MM.1S (cell line): ENCODE measurements around the gene HMOX2.
A peak's percentile ranks its signal among the peaks of the same experiment; 100 is the strongest.

Experiments
- DNase-seq: peaks from one replicate; pipeline ENCODE4 v3.0.0-alpha.2; 2015
- H2AFZ ChIP-seq: fragments of 300-600 bp; sonication (generic); 2 replicates; pipeline ENCODE4 v1.6.0; 2016; ENCODE audit warnings: antibody characterized with exemption, low read length
- H3F3A ChIP-seq: fragments of 300-600 bp; sonication (generic); 2 replicates; pipeline ENCODE4 v1.6.1; 2016; ENCODE audit warnings: mild to moderate bottlenecking, antibody characterized with exemption, low read length, moderate library complexity, mixed read lengths; ENCODE audit not compliant: insufficient read depth
- H3K27ac ChIP-seq: fragments of 300-600 bp; sonication (generic); 2 replicates; pipeline ENCODE4 v1.5.1; 2016; ENCODE audit warnings: mild to moderate bottlenecking, low read length
- H3K27me3 ChIP-seq: fragments of 300-600 bp; sonication (generic); replicated peaks from 2 replicates; pipeline ENCODE4 v1.6.0; 2016; ENCODE audit warnings: low read length; ENCODE audit not compliant: insufficient read depth
- H3K36me3 ChIP-seq: fragments of 300-600 bp; sonication (generic); replicated peaks from 2 replicates; pipeline ENCODE4 v1.6.1; 2016; ENCODE audit warnings: mild to moderate bottlenecking, low read length, mixed read lengths; ENCODE audit not compliant: insufficient read depth
- H3K4me1 ChIP-seq: fragments of 300-600 bp; sonication (generic); 2 replicates; pipeline ENCODE4 v1.6.1; 2016; ENCODE audit warnings: low read length, mixed read lengths
- H3K4me2 ChIP-seq: fragments of 300-600 bp; sonication (generic); 2 replicates; pipeline ENCODE4 v1.6.0; 2016; ENCODE audit warnings: low read depth, low read length
- H3K4me3 ChIP-seq: fragments of 300-600 bp; sonication (generic); 2 replicates; pipeline ENCODE4 v1.5.1; 2016; ENCODE audit warnings: low read length, mixed read lengths
- H3K79me2 ChIP-seq: fragments of 300-600 bp; sonication (generic); 2 replicates; pipeline ENCODE4 v1.6.1; 2016; ENCODE audit warnings: mixed run types, low read length, mixed read lengths
- H3K9ac ChIP-seq: fragments of 300-600 bp; sonication (generic); 2 replicates; pipeline ENCODE4 v1.6.1; 2016; ENCODE audit warnings: low read length, mixed read lengths
- H3K9me2 ChIP-seq: fragments of 300-600 bp; sonication (generic); replicated peaks from 2 replicates; pipeline ENCODE4 v1.6.1; 2016; ENCODE audit warnings: mild to moderate bottlenecking, low read length, mixed read lengths; ENCODE audit not compliant: insufficient read depth
- H3K9me3 ChIP-seq: fragments of 300-600 bp; sonication (generic); replicated peaks from 2 replicates; pipeline ENCODE4 v1.6.1; 2016; ENCODE audit warnings: mild to moderate bottlenecking, low read length, mixed read lengths; ENCODE audit not compliant: insufficient read depth
- H4K20me1 ChIP-seq: fragments of 300-600 bp; sonication (generic); 2 replicates; pipeline ENCODE4 v1.6.1; 2016; ENCODE audit warnings: mild to moderate bottlenecking, low read length, moderate library complexity, mixed read lengths; ENCODE audit not compliant: insufficient read depth
- CTCF ChIP-seq: fragments of 300-600 bp; sonication (generic); IDR thresholded peaks from 2 replicates; pipeline ENCODE4 v1.5.1; 2016; ENCODE audit warnings: antibody characterized with exemption, low read length, mixed read lengths
- EZH2 ChIP-seq: fragments of 300-600 bp; sonication (generic); optimal IDR thresholded peaks from 2 replicates; pipeline ENCODE3; 2017; ENCODE audit warnings: low read depth, mild to moderate bottlenecking, antibody characterized with exemption, low read length, mixed read lengths
- EZH2phosphoT487 ChIP-seq: fragments of 300-600 bp; sonication (generic); IDR thresholded peaks from 2 replicates; pipeline ENCODE4 v1.6.1; 2018; ENCODE audit warnings: antibody characterized with exemption, low read length

HMOX2 gene

DNA sequence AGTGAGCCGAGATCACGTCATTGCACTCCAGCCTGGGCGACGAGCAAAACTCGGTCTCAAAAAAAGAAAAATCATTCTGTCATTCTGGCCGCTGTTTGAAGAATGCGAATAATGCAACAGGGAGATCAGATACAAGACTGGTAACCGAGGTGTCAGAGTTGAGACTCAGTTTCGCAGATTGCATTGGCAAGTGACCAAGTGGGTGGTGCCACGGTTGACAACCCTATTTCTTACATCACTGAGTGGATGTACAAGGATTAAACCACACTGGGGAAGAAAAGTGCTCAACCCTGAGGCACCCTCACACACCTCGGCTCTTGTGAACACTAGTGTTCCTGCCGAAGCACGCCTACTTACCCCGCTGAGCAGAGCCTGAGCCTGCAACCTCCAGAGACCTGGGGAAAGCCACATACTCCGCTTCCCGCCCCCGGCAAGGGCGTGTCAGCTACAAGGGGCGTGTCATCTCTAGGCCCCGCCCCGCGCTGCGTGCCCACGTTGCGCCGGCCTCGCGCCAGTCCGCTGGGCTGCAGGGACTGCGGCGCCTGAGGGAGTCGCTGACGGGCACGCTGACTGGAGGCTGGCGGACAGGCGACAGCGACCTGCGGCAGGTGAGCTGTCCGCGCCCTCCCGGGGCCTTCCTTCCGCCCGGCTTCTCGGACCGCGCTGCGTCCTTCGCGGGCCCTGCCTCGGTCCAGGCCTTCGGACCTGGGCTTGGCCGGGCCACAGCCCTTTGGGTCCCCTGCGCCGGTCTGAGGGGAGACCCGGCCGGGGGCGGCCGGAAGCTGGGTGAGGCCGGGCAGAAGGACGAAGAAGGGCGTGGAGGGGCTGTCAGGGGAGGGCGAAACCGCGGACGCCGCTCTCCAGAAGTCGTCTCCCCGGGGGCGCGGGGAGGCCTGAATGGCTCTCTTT, at the start of gene HMOX2:
TSS of gene HMOX2 (plus strand) at position 519 of the 909 bp plus-strand sequence. CDS start 29,127 bp downstream, outside the sequence.
- DNase-seq: peak; percentile 95

GRCh38 chr16:4426722-4427372, 49.4 kb upstream of the HMOX2 start:
- H3K79me2 ChIP-seq: peaks cover 56% of the 10 kb centered on the region
- no peak for DNase-seq
- H3K4me3 ChIP-seq: peak overlapping the region; percentile 100
- H3K9me2 ChIP-seq: no peaks in the 10 kb centered on the region
- H2AFZ ChIP-seq: no peak overlapping the region
- peaks cover 3% of the 10 kb centered on the region; the same call in 1 of the 2 replicates for H3K36me3 ChIP-seq
- H3K9ac ChIP-seq: peak overlapping the region; percentile 98
- H4K20me1 ChIP-seq: no peaks in the 10 kb centered on the region
- no peaks in the 10 kb centered on the region for H3K27me3 ChIP-seq
- peak overlapping the region; percentile 90 for H3K4me2 ChIP-seq
- no peaks in the 10 kb centered on the region for H3K9me3 ChIP-seq
- peak overlapping the region; percentile 89; the same call in 1 of the 2 replicates for H3K27ac ChIP-seq
- peaks cover 12% of the 10 kb centered on the region for H3K4me1 ChIP-seq
- H3F3A ChIP-seq: peaks cover 7% of the 10 kb centered on the region; the same call in 1 of the 2 replicates
- TF ChIP-seq EZH2 (no peak), EZH2phosphoT487 (no peak), CTCF (no peak)

More for the DNA sequence above, at the start of gene HMOX2:
- Histone ChIP-seq H3K9ac (peak within 1 kb of the TSS; percentile 74), H3K36me3 (no peaks in the 10 kb centered on the region), H3K4me3 (peak within 1 kb of the TSS; percentile 86), H4K20me1 (no peaks in the 10 kb centered on the region), H3K4me2 (peak within 1 kb of the TSS; percentile 72), H3K27ac (peak within 1 kb of the TSS; percentile 35; the same call in 1 of the 2 replicates), H3K9me2 (no peaks in the 10 kb centered on the region), H3K79me2 (peaks cover 38% of the 10 kb centered on the region), H3K9me3 (no peaks in the 10 kb centered on the region), H3F3A (peaks cover 8% of the 10 kb centered on the region), H2AFZ (peak within 1 kb of the TSS; percentile 59), H3K4me1 (peaks cover 4% of the 10 kb centered on the region; the same call in 1 of the 2 replicates), H3K27me3 (no peaks in the 10 kb centered on the region)
- TF ChIP-seq CTCF: peak; percentile 54
- no peak for TF ChIP-seq EZH2phosphoT487

DNA sequence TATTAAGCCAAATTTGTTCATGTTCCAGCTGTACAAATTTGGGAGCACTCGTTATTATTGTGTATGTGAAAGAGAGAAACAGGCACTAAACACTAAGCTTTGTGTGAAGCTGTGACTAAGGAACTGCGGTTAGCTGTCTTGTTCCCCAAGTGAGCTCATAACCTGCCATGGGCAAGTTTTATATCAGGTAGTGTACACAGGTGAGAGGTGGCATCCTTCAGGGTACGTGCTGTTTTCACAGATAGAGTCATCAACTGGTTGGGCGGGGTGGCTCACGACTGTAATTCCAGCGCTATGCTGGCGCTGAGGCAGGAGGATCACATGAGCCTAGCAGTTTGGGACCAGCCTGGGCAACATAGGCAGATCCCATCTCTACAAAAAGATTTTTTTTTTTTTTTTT, 47.7 kb upstream of the HMOX2 start:
- peaks cover 61% of the 10 kb centered on the region for H3K79me2 ChIP-seq
- H3K27me3 ChIP-seq: no peaks in the 10 kb centered on the region

More for the DNA sequence above, 47.7 kb upstream of the HMOX2 start:
- no peak for DNase-seq
- Histone ChIP-seq H4K20me1 (no peaks in the 10 kb centered on the region), H3K4me2 (no peak overlapping the region), H3K9me3 (no peaks in the 10 kb centered on the region), H3K4me1 (peaks cover 12% of the 10 kb centered on the region), H3K4me3 (no peak overlapping the region), H3K36me3 (peaks cover 3% of the 10 kb centered on the region; the same call in 1 of the 2 replicates), H3F3A (peaks cover 7% of the 10 kb centered on the region; the same call in 1 of the 2 replicates), H3K27ac (no peak overlapping the region), H3K9ac (no peak overlapping the region), H3K9me2 (no peaks in the 10 kb centered on the region), H2AFZ (no peak overlapping the region)
- TF ChIP-seq EZH2phosphoT487 (no peak), CTCF (no peak), EZH2 (no peak)
